HG03354 (cell line): Measurements from ENCODE around the gene LUZP4.
"Not testable (repeated sequence)": the region's sequence is repeated elsewhere in the genome, so short reads cannot be mapped to it uniquely, and the experiment has no call there.

Experiments
- ATAC-seq: cut with Tn5 transposase; IDR thresholded peaks from one replicate; pipeline ENCODE4 v1.9.1; 2021; ENCODE audit warnings: mild to moderate bottlenecking; ENCODE audit not compliant: unreplicated experiment, poor library complexity, severe bottlenecking

LUZP4 gene

DNA sequence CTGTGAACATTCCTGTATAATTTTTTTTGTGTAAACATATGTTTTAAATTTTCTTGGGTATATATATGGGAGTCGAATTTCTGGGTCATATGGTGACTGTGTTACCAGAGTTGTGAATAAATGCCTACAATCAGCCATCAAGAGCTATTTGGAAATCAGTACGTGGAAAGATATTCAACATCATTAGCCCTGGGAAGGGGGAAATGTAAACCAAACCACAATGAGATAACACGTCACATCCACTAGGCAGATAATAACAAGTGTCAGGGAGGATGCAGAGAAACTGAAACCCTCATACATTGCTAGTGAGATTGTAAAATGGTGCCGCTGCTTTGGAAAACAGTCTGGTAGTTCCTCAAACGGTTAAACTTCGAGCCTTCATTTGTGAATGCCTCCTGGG lies 43.9 kb downstream of the LUZP4 start:
- no peak for ATAC-seq

DNA sequence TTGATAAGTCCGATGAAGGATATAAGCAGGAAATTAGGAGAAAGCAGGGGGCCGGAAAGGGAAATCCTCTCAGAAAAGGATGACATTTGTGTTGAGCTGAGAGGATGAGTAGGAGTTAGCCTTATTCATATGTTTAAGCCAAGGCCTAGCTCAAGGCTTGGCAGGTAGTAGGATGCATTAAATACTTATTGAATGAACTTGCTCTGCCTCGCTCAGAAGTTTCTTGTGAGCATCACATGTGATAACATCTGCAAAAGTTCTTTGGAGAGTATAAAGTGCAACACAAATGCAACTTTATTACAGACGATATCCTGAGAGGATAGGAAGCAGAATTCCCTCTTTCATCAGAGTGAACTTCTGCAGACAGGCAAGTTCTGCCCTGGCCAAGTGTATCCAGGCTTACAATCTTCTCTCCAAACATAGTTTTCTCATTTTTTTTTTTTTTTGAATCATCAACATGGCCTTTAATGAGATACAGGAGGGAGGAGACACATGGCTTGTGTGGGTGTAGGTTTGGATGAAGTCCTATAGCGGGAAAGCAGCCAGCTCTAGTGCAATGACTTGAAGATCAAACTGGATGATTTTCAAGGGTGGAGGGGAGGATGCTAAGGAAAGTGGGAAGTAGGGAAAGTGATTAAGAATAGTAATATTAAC lies 48.1 kb downstream of the LUZP4 start:
- ATAC-seq = no peak

DNA sequence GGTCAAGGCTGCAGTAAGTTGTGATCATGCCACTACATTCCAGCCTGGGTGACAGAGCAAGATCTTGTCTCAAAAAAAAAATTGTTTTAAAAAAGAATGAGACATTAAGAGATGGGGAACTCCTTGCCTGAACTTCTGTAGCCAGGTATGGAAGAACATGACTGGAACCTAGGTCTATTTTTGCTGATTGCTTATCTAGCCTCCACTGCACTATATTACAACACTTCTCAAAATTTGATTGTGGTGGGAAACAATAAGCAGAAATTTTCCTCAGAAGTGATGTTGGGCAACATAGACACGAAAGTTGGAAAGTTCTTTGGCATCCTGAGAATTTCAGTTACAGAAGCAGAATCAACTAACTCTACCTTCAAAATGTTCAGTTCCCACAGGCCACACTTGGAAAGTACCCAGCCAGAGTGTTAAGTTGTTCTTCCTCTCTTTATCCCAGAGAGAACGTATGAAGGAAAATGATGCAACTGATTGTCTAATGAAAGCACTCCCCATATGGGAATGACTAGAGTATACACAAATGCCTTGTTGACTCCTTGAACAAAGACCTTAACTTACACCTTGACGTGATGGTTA lies 50.0 kb downstream of the LUZP4 start:
- no peak for ATAC-seq

DNA sequence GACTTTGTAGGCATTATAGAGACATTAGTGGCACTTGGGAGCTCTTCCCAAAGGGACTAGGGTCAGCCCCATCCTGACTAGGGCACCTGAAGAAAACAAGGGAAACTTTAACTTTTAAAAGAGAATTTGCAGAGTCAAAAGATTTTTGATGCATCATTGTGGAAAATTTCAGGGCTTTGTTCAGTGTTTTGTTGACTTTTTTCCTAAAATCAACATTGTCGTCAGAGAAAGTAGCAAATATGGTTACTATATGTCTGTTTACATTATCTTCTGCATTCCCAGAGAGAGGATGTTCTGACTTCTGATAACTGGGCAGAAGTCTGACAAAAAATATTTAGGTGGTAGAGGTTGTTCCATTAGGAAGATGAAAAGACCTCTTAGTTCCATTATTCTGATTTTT lies 51.9 kb downstream of the LUZP4 start:
- ATAC-seq = no peak

DNA sequence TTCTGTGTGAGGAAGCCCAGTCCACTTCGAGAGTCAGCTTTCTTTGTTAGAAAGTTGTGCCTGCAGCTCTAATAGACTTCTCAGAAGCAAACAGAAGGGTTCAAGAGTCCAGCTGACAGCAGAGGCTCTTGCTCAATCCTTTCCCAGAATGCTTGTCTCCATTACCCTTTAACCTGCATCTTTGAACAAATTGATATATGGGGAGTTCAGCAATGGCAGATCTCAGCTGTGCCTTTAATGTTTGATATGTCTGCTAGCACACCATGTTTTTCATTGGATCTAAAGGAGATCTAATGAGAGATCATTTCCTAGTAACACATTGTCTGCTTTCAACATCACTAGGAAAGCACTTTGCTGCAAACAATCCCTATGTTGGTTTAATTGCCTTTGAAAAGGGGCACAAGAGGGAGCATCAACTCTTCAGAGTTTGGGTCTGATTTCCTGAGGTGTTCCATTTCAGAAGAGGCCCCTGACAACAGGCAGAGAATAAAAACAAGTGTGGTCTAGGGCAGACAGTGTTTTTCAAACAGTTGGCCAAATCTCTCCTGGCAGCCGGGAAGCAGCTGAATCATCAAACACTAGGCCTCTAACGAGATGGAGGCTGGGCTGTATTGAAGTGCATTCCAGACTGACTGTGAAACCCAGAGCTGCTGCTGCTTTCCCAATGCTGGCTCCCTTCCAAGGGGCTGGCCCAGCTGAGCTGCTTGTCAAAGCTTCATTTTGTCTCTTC lies 55.5 kb downstream of the LUZP4 start:
- no peak for ATAC-seq

DNA sequence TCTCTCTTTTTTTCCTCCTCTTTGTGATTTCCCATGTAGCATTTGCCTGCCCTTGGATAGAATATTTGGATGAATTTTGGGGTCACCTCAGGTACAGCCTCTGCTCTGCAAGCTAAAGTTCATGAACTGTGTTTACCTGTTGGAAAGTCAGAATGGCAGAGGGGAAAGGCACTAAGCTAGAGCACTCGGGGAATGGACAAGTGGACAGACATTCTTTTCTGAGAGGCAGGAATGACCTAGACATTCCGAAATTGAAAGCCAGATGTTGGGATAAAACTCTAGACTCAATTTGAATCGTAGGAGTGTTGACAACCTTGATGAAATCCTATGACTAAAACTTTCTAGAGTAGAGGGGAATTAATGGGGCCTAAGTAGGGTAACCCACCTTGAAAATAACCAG lies 56.1 kb downstream of the LUZP4 start:
- no peak for ATAC-seq

DNA sequence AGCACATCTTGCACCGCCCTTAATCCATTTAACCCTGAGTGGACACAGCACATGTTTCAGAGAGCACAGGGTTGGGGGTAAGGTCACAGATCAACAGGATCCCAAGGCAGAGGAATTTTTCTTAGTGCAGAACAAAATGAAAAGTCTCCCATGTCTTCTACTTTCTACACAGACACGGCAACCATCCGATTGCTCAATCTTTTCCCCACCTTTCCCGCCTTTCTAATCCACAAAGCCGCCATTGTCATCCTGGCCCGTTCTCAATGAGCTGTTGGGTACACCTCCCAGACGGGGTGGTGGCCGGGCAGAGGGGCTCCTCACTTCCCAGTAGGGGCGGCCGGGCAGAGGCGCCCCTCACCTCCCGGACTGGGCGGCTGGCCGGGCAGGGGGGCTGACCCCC lies 57.2 kb downstream of the LUZP4 start:
- not testable (repeated sequence) for ATAC-seq

DNA sequence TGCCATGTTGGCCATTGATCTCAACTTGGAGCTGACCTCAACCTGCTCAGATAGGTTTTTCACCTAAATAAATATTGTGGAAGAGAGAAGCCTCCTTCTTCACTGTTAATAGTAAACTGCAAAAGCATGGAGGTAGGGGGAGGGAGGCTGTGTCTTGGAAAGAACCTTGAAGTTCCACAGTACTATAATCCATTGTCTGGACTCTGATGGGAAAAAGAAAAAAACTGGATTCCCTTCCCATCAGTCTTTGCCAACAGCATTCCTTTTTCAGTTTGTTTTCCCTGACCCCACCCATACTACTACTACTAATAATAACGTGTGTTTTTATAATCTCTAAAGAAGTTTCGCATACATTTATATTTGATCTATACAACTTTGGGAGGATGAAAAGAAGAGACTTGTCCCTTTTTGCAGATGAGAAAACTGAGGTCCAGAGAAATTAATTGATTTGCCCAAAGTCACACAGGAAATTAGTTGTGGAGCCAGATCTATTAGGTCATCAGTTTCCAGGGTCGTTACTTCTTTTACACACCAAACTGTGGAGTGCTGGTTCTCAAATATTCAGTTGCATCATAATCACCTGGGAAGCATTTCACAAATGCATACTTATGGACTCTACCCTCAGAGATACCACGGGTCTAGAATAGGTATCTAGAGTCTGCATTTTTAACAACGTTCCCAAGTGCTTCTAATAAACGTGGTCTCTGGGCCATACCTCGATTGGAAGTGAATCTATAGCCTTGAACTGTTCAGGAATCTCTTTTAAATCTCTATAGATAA lies 59.1 kb downstream of the LUZP4 start:
- ATAC-seq = no peak

DNA sequence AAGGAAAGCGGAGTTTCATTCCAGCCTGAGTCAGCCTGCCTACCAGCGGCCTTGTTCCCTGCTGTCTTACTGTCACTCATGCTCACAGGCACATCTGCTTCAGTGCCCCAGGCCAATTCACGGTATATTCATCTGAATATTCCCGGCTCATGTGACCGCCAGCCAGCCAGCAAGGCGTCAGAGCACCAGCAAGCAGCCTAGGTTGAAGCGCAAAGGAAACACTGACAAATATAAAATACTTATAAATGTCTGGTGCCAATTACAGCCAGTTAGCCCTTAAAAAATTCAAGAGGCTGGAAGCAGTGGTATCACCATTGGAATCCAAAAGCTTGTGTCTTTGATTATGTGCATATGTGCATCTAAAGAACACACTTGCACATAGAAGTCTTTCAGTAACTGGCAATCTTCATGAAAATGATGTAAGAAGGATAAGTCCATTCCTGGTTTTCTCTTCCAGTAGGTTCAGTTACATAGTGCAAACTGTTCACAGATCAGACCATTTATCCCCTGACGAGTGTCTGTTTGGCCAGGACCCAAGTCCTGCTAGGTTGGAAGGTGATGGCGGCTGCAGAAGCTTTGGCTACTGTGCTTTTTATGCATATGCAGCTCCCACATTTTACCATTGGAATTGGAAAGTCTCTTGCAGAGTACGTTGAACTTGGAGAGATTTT lies 61.3 kb downstream of the LUZP4 start:
- ATAC-seq = no peak

DNA sequence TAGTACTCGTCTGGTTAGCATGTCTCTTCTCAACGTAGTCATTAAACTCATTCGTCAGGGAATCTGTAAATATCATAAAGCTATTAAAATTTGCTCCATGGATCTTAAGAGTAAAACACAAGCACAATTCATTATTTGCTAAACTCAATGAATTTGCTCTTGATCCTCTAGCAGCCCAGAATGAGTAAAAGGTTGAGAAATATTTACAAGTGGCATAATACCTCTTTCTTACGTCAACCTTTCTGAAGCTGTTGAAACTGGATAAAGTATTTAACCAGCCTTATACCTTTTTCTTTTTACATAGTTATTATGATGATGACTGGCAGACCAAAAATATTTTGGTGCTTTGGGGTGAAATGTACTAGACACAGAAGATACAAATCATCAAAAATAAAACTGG lies 66.9 kb downstream of the LUZP4 start:
- ATAC-seq = no peak
